ENCODE data around the gene ACKR3.

Gene ACKR3

DNA sequence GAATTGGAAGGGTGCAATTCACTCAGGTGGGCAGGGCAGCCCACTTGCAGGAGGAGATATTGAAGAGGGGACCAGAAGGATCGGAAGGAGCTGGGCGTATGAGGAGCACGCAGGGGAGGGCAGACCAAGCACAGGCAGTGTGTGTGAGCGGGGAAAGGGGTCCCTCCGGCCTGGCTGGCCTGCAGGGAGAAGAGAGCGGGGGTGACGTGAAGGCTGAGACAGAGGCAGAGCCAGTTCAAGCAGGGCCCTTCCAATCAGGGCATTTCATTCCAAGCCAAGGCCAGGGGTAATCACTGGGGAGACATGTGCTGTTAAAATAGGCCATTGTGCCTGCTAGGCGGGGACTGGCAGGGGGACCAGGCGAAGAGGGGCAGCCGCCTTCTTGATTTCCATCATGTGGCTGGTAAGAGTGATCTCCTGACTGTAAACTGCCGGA, 62.2 kb downstream of the ACKR3 start:
- DNase-seq (ENCODE audit: low read depth): no peak

Data from fibroblast of the conjunctiva (primary cell).